GM21367 (cell line): ENCODE results near the gene DNAH8.
"Not testable (repeated sequence)": the region's sequence is repeated elsewhere in the genome, so short reads cannot be mapped to it uniquely, and the experiment has no call there.

Experiments used
- ATAC-seq: cut with Tn5 transposase; IDR thresholded peaks from one replicate; pipeline ENCODE4 v1.9.1; 2021; ENCODE audit not compliant: unreplicated experiment

DNAH8 gene

DNA sequence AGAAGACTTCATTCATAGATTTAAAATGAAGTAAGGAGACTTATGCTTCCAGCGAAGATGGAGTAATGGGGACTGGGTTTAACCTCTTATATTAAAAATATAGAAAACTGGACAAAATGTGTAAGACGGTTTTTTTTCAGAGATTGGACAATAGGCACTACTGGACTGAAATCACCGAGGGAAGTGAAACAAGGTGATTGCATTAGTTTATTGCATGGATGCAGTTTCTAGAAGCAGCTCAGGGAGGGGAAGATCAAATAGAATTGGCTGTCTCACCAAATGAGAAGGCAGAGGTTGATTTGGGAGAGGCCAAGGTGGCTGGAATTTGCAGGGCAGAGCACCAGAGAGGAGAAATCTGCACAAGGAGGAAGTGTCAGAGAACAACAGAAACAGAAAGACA lies 162.6 kb downstream of the DNAH8 start:
- ATAC-seq, result no peak

DNA sequence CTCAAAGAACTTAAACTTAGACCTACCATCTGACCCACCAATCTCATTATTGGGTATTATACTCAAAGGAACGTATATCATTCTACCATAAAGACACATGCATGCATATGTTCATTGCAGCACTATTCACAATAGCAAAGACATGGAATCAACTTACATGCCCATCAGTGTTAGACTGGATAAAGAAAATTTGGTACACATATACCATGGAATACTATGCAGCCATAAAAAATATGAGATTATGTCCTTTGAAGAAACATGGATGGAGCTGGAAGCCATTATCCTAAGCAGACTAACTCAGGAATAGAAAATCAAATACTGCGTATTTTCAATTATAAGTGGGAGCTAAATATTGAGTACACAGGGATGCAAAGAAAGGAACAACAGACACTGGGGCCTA lies 167.0 kb downstream of the DNAH8 start:
- no peak for ATAC-seq

DNA sequence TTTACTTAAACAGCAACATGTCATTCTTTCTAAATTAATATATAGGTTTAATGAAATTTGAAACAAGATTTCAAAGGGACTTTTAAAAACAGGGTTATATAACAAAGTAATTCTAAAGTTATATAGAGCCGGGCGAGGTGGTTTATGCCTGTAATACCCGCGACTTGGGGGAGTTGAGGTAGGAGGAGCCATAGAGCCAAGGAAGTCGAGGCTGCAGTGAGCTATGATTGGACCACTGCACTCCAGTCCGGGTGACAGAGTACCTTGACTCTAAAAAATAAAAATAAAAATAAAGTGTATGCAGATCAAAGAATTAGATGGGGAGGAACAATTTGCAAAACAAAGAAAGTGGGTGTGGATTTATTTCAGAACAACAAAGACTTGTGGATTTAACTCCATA lies 182.4 kb downstream of the DNAH8 start:
- no peak for ATAC-seq

DNA sequence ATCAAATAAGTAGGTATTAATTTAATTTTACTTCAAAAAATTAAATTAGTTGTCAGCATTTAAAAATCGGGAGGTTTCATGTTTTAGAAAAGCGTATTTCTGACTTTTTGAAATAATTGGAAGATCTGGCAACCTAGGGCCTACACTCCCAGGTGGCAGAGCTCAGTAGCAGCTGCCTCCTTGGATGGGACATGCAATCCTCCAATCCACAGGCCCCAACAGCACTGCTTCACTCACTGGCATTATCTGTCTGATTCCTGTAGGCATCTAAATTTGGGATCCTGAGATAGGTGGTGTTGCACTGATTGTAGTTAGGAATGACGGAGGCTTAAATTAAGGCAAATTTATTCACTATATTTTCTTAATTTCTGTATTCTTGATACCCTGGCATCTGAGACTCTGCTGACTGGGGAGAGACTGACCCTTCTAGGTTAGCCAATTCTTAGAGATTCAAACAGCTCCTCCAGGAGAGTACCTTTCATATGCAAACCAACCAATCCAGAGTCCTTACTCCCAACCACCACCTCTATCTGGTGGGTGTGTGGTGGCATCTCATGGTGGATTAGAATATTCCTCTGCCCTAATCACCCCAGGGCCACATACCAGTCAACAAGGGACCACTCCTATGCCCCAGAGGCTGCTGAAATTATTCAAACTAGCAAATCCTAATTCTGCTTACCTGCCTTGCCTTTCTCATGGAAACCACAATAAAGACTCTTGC lies 186.9 kb downstream of the DNAH8 start:
- ATAC-seq, result no peak

DNA sequence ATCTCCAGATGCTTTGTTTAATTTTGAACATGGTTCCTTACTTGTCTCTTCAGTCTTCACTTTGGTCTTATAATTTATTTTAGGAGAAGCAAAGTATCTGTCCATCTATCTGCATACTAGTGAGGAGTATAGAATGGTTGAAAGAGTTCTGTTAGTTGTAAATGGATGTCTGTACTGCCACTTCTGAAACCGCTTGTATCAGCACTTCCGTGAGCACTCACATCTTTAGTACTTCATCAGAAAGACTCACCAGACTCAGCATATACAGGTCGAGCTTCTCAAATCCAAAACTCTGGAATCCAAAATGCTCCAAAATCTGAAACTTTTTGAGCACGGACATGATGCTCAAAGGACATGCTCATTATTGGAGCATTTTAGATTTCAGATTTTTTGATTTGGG lies 191.5 kb downstream of the DNAH8 start:
- ATAC-seq, result no peak

DNA sequence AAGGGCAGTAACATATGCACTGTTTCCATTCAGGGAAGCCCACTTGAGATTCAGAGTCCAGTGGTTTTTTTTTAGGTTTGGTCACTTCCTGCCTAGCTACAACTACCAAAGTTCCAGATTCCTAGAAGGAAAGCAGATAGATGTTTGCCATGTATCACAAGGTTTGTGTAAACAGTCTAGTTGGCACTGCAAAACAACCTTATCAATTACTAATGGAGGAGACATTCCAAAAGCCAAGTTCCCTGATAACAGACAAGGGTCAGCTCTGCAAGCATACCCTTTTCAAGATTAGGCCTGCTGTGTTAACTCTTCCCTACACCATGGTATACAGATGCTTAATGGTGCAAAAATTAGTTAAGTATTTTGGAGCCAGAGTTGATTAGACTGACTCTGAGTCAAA lies 192.2 kb downstream of the DNAH8 start:
- no peak for ATAC-seq

DNA sequence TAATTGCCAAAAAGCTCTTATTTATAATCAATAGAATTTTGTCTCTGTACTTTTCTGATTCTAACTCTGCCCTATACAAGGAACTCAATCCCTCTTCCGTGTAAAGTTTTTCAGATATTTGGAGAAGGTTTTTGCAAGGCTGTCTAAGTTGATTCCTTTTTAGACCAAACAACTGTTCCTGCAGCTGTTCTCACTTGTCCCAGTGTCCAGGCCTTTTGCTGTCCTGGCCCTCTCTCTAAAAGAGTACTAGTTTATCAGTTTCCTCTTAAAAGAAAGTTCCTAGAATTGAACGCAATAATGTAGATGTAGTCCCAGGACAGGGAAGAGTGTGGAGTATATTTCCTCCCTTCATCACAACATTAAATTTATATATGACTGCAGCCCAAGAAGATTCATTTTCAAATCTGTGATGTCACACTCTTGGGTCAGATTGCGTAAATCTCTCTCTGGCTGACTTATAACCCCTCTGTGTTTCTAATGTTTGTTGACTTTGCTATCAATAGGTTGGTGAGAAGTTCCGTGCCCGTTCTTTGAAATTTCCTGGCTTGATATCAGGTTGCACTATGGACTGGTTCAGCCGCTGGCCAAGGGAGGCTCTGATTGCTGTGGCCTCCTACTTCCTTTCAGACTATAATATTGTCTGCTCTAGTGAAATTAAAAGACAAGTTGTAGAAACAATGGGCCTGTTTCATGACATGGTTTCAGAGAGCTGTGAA lies 194.1 kb downstream of the DNAH8 start:
- no peak for ATAC-seq

DNA sequence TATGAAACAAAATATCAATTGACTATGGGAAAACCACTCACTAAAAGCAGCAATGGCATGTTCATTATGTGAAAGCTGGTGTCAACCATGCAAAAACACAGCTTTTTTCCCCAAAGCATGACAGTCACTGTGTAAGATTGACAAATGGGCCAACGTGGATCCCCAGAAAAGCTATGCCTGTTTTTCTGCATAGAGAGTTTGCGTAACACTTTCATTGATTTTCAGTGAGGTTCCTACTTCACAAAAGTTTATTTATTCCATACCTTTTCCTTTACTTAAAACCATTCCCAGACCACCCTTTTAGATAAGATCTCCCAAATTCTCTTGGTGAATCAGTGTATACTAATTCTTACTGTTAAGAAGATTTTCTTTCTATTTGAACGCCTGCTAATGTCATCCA lies 195.1 kb downstream of the DNAH8 start:
- no peak for ATAC-seq

DNA sequence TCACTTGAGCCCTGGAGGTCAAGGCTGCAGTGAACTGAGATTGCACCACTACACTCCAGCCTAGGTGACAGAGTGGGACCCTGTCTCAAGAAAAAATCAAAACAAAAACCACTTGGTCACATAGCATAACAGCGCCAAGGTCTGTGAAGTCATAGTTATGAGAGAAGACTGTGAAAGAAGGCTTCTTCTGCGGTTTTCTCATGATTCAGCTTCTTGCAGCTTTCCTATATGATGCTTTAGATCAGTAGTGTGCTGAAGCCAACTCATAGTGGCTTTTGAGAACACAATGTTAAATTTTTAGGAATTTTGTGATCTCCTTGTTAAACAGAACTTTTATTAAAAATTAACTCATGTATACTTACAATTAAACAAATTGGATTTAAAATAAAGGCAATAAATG lies 197.3 kb downstream of the DNAH8 start:
- ATAC-seq, result no peak

DNA sequence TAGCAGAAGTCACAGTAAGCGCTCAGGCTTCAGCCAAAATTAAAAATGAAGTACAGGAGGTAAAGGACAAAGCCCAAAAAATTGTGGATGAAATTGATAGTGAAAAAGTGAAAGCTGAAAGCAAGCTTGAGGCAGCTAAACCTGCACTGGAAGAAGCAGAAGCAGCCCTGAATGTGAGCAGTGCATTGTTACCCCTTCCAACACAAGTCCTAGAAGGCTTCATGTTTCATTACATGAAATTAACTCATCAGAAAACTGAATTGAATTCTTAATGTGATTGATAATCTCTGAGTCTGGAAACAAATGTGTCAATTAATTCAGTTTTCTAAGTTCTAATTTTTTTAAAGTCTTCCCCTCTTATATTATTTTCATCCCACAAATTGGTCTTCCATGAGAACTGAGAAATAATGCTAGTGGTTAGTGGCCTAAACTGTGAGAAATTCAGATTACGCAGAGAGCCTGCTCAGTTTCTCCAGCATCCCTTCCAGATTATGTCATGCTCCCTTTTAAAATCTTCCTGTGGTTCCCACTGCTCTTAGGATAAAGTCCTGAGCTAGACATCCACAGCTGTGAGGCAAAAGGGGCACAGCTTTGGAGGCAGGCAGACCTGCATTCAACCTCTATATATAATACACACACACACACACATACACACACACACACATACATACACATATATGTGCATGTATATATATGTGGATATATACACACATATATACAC lies 200.3 kb downstream of the DNAH8 start:
- ATAC-seq, result no peak

DNA sequence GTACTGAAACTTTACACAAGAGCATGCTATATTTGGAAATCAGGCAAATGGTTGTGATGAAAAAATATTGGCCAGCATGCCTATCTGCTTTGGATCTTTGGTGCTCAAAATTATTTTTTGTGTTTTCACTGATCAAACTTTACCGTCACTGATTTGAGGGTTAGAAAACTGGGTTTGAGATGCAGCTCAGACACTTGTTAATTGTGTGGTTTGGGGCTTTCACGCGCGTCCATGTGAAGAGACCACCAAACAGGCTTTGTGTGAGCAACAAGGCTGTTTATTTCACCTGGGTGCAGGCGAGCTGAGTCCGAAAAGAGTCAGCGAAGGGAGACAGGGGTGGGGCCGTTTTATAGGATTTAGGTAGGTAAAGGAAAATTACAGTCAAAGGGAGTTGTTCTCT lies 206.4 kb downstream of the DNAH8 start:
- ATAC-seq, result not testable (repeated sequence)

DNA sequence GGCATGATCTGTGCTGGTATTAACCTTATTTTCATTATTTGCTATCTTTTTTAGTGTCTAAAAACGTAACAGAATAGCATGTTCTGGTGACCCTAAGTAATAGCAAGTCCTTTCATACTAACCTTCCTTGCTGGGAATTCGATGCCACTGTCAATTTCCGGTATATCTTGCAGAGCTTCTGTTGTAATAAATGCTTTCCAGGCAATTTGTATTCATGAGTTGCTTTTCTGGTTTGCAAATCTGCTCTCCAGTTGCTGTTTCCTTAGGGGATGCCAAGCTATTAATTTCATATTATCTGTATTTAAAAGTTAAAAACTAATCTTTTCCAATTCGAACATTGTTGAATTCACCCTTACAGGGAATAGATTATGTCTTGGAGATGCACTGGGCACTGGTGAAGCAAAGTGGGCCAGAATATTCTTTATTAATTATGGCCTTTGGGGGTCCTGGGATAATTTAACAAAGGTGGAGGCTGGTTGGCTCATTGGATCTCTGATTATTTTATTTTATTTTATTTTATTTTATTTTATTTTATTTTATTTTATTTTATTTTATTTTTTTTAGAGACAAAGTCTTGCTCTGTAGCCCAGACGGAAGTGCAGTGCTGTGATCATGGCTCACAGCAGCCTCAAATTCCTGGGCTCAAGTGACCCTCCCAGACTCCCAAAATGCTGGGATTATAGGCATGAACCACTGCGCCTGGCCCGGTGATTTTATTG lies 209.8 kb downstream of the DNAH8 start:
- no peak for ATAC-seq

DNA sequence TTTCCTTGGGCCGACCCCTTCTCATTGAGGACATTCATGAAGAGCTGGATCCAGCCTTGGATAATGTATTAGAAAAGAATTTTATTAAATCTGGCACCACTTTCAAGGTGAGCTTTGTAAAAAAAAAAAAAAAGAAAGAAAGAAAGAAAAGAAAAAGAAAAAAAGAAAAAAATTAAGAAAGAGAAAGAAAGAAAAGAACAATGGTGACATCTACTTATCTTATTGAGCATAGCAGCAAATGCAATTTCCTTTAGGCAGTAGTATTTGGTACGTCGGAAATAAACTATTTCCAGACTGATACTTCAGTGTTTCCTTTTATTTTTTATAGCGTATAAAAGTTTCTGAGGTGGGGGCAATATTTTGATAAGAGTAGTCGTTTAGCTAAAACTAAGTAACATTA lies 214.4 kb downstream of the DNAH8 start:
- ATAC-seq, result no peak

DNA sequence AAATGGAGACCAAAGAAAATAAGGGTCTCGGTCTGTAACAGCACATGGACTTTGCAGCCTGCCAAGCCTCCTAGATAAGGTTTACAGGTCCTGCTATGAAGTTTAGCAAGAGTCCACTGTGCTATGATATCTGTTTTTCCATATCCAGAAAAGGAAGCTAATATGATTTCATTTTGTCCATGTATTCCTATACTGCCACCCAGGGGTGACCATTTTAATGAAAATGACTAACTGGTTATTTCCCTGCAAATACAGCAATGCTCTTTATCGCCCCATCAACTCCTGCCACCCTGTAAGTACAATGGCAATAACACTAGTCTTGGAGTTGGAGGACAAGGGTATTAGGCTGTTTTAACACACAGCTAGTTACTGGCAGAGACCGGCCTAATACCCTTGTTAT lies 218.3 kb downstream of the DNAH8 start:
- no peak for ATAC-seq

DNA sequence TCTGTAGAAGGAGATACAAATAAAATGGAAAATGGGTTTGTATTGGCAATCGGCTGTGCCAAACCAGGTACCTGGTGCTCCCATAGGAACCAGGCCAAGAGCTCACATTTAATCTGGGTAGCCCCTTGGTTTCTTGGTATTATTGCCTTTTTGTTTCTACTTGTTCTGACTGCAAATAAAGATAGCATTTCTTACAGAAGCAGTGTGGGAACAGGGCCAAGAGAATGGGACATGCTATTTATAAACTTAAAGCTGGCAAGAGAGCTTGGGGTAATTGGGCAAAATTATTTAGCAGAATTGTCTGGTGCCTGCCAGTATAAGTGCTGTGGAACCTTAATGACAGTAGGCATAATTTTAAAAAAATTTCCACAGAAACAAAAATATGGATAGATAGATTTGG lies 219.9 kb downstream of the DNAH8 start:
- ATAC-seq, result no peak

DNA sequence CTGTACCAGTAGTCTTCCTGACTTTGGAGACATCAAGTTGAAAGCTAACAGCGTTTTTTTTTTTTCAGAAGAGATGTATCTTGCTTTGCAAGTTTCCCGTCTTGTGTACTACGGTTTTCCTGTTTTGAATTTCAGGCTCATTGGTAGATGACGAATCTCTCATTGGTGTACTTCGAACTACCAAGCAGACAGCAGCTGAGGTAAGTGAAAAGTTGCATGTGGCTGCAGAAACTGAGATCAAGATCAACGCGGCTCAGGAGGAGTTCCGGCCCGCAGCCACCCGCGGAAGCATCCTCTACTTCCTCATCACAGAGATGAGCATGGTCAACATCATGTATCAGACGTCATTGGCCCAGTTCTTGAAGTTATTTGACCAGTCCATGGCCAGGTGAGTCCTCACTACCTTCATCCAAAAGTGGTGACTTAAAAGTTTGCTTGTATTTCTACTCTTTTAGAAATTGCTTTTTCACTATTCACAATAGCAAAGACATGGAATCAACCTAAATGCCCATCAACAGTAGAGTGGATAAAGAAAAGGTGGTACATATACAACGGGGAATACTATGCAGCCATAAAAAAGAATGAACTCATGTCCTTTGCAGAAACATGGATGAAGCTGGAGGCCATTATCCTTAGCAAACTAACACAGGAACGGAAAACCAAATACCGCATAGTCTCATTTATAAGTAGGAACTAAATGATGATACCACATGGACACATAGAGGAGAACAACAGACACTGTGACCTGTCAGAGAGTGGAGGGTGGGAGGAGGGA lies 222.9 kb downstream of the DNAH8 start:
- ATAC-seq, result no peak

DNA sequence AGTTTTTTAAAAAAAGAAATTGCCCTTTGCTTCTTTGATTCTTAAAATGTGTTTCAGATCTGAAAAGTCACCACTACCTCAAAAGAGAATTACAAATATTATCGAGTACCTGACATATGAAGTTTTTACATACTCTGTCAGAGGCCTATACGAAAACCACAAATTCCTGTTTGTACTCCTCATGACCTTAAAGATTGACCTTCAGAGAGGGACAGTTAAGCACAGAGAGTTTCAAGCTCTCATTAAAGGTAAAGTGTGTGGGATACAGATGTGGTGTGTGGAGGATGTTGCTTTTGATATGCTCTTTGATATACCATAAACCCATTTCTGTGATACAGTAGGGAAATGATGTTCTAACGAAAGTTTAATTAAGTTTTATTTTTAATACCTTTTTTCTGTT lies 223.6 kb downstream of the DNAH8 start:
- ATAC-seq, result no peak

DNA sequence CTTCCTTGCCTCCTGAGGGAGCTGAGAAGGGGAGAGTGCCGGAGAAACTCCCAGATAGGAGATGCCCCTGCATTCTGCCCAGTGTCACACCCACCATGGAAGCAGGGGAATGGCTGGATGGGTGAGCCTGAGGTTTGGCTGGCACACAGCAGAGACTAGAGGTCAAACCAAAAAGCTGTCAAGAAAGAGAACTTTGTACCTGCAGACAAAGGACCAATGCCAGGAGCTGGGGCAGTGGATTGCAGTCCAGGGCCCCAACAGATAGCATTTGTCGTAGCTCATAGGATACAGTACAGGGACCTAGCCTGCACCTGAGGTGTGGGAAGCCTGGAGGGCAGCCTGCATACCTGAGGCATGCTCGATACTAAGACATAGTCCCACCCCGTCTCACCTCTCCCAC lies 227.3 kb downstream of the DNAH8 start:
- no peak for ATAC-seq

DNA sequence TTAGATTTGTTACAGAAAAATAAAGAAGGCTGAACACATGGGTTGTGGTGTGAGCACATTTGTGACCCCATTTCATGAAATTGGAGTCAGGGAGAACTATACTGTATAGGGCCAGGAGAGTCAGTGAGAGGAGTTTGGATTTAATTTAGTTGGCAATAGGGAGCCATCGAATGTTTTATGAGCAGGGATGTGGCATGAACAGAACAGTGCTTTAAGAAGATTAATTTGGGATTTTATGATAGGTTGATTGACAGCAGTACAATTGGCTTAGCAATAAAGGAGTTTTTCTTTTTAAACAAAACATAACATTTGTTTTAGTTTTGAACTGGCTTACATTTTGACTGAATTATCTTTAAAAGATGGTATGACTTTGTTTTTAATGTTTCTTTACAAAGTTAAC lies 227.9 kb downstream of the DNAH8 start:
- ATAC-seq, result no peak

DNA sequence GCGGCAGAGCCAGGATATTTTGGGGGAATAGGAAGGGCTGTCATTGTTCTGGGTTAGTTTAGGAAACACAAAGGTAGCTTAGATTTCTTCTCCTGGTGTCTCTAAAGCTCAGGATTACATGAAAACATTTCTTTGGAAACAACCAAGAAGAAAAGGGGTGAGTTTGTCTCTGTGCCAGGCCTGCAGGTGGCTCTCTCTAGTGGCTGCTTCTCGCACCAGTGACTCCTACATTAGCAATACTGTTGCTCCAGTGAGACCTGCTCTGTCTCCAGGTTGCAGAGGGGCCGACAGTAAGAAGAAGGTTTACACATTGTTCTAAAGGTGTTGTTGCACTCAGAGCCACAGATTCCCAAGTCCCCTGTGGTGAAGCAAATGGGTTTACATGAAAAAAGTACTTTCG lies 228.9 kb downstream of the DNAH8 start:
- no peak for ATAC-seq
